ENCODE measurements around the gene ATRN. TPM values are rescaled to one million over a fixed set of nuclear protein-coding genes. Genes with fewer than 3 reads are reported as not detected.
"Not testable (repeated sequence)": the region's sequence is repeated elsewhere in the genome, so short reads cannot be mapped to it uniquely, and the experiment has no call there.

Gene ATRN
- polyA plus RNA-seq, 1 donor from 2014 or later: 27.5 TPM

DNA sequence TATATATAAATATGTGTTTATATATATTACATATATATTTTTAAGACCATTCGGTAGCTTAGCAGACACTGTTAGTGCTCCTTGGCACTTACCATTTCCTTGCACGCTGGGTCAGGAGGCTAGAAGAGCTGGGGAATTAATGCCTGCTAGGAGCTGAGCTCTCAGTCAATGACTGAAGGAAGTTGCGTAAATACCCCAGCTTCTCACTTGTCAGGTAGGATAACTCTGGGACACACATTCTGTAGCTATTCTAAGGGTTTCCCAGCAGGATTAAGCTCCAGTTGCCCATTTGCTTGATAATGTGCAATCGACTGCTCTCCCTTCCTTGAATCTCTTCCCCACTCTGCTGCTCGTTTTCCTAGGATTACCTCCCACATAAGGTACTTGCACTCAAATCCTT lies 47.7 kb upstream of the ATRN start:
- Histone ChIP-seq H3K9ac (ENCODE audit: low read length) (no peak overlapping the region), H4K20me1 (ENCODE audit: insufficient read depth) (no peaks in the 10 kb centered on the region), H2AFZ (ENCODE audit: low read depth, low read length) (no peak overlapping the region), H3K9me3 (ENCODE audit: low read length) (no peaks in the 10 kb centered on the region), H3K36me3 (ENCODE audit: insufficient read depth, low read length) (no peaks in the 10 kb centered on the region), H3K9me2 (ENCODE audit: insufficient read depth, low read length) (no peaks in the 10 kb centered on the region), H3K4me2 (ENCODE audit: low read length) (no peak overlapping the region), H3K27me3 (ENCODE audit: insufficient read depth, low read depth, low read length) (no peaks in the 10 kb centered on the region), H3F3A (ENCODE audit: insufficient read depth, low read length, poor library complexity, severe bottlenecking) (no peaks in the 10 kb centered on the region), H3K4me3 (ENCODE audit: low read length) (no peak overlapping the region), H3K79me2 (replicated peaks; ENCODE audit: insufficient read depth, low read length) (no peaks in the 10 kb centered on the region), H3K27ac (ENCODE audit: low read length) (no peak overlapping the region)
- no peak for TF ChIP-seq MXI1 (conservative IDR thresholded peaks at IDR 0.05; ENCODE audit: poor library complexity, severe bottlenecking)
- no peak for TF ChIP-seq RAD21 (conservative IDR thresholded peaks at IDR 0.05)
- TF ChIP-seq, protein P1, sequence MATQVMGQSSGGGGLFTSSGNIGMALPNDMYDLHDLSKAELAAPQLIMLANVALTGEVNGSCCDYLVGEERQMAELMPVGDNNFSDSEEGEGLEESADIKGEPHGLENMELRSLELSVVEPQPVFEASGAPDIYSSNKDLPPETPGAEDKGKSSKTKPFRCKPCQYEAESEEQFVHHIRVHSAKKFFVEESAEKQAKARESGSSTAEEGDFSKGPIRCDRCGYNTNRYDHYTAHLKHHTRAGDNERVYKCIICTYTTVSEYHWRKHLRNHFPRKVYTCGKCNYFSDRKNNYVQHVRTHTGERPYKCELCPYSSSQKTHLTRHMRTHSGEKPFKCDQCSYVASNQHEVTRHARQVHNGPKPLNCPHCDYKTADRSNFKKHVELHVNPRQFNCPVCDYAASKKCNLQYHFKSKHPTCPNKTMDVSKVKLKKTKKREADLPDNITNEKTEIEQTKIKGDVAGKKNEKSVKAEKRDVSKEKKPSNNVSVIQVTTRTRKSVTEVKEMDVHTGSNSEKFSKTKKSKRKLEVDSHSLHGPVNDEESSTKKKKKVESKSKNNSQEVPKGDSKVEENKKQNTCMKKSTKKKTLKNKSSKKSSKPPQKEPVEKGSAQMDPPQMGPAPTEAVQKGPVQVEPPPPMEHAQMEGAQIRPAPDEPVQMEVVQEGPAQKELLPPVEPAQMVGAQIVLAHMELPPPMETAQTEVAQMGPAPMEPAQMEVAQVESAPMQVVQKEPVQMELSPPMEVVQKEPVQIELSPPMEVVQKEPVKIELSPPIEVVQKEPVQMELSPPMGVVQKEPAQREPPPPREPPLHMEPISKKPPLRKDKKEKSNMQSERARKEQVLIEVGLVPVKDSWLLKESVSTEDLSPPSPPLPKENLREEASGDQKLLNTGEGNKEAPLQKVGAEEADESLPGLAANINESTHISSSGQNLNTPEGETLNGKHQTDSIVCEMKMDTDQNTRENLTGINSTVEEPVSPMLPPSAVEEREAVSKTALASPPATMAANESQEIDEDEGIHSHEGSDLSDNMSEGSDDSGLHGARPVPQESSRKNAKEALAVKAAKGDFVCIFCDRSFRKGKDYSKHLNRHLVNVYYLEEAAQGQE (IDR thresholded peaks at IDR 0.05; ENCODE audit: borderline replicate concordance): no peak
- no peak for TF ChIP-seq SMC3 (conservative IDR thresholded peaks at IDR 0.05; ENCODE audit: poor library complexity)
- TF ChIP-seq, protein P2, sequence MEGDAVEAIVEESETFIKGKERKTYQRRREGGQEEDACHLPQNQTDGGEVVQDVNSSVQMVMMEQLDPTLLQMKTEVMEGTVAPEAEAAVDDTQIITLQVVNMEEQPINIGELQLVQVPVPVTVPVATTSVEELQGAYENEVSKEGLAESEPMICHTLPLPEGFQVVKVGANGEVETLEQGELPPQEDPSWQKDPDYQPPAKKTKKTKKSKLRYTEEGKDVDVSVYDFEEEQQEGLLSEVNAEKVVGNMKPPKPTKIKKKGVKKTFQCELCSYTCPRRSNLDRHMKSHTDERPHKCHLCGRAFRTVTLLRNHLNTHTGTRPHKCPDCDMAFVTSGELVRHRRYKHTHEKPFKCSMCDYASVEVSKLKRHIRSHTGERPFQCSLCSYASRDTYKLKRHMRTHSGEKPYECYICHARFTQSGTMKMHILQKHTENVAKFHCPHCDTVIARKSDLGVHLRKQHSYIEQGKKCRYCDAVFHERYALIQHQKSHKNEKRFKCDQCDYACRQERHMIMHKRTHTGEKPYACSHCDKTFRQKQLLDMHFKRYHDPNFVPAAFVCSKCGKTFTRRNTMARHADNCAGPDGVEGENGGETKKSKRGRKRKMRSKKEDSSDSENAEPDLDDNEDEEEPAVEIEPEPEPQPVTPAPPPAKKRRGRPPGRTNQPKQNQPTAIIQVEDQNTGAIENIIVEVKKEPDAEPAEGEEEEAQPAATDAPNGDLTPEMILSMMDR (IDR thresholded peaks at IDR 0.05; ENCODE audit: poor library complexity, severe bottlenecking): no peak

DNA sequence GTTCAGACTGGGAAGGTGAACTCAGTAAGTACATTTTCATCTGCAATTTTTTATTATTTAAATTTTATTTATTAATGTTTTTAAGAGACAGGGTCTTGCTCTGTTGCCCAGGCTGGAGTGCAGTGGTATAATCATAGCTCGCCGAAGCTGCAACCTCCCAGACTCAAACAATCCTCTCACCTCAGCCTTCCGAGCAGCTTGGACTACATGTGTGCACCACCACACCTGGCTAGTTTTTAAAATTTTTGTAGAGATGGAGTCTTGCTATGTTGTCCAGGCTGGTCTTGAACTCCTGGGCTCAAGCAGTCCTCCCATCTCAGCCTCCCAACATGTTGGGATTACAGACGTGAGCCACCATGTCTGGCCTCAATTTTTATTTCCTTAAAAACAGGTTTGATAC lies 44.1 kb upstream of the ATRN start:
- not testable (repeated sequence) for H3K9me3 ChIP-seq (ENCODE audit: low read length); H3K36me3 ChIP-seq (ENCODE audit: insufficient read depth, low read length); H3F3A ChIP-seq (ENCODE audit: insufficient read depth, low read length, poor library complexity, severe bottlenecking); H4K20me1 ChIP-seq (ENCODE audit: insufficient read depth); H3K4me3 ChIP-seq (ENCODE audit: low read length); H3K9ac ChIP-seq (ENCODE audit: low read length); H2AFZ ChIP-seq (ENCODE audit: low read depth, low read length); H3K27me3 ChIP-seq (ENCODE audit: insufficient read depth, low read depth, low read length); H3K4me2 ChIP-seq (ENCODE audit: low read length); H3K9me2 ChIP-seq (ENCODE audit: insufficient read depth, low read length); H3K27ac ChIP-seq (ENCODE audit: low read length); H3K79me2 ChIP-seq (replicated peaks; ENCODE audit: insufficient read depth, low read length)

DNA sequence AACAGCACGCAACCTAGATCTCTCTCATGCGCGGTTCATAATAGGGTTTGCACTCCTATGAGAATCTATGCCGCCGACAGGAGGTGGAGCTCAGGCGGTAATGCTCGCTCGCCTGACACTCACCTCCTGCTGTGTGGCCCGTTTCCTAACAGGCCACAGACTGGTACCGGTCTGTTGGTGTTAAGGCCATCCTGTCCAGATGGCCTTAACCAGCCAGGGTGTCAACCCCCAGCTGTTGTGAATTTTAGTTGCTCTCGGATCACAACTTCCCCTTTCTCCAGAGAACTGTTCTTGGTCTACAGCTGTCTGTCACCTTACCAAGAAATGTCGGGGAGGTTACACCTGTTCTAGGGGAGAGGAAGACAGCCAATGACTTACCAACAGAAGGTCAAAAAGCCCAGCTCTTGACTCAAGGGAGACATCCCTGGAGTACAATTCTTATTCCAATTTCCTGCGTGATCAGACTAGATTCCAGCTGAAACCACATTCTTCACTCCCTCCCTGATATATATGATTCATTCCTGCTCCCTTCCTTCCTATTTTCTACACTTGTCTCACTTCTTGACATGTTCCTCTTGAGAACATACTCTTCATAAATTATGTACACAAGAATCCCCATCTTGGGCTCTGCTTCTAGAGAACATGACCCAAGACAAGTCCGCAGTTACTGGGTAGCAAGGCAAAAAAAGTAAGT lies 40.3 kb upstream of the ATRN start:
- Histone ChIP-seq H3K27me3 (ENCODE audit: insufficient read depth, low read depth, low read length) (no peaks in the 10 kb centered on the region), H3F3A (ENCODE audit: insufficient read depth, low read length, poor library complexity, severe bottlenecking) (no peaks in the 10 kb centered on the region), H3K9ac (ENCODE audit: low read length) (no peak overlapping the region), H3K9me3 (ENCODE audit: low read length) (no peaks in the 10 kb centered on the region), H2AFZ (ENCODE audit: low read depth, low read length) (no peak overlapping the region), H3K79me2 (replicated peaks; ENCODE audit: insufficient read depth, low read length) (no peaks in the 10 kb centered on the region), H3K4me3 (ENCODE audit: low read length) (no peak overlapping the region), H3K4me2 (ENCODE audit: low read length) (no peak overlapping the region), H3K27ac (ENCODE audit: low read length) (no peak overlapping the region), H4K20me1 (ENCODE audit: insufficient read depth) (no peaks in the 10 kb centered on the region), H3K36me3 (ENCODE audit: insufficient read depth, low read length) (no peaks in the 10 kb centered on the region), H3K9me2 (ENCODE audit: insufficient read depth, low read length) (no peaks in the 10 kb centered on the region)
- no peak for TF ChIP-seq TAF1 (IDR thresholded peaks at IDR 0.05; ENCODE audit: low read depth)
- no peak for TF ChIP-seq EZH2 (IDR thresholded peaks at IDR 0.05; ENCODE audit: borderline replicate concordance, insufficient read depth, low read length, poor library complexity, severe bottlenecking)
- TF ChIP-seq SMC3 (conservative IDR thresholded peaks at IDR 0.05; ENCODE audit: poor library complexity): no peak
- TF ChIP-seq, protein P1 (IDR thresholded peaks at IDR 0.05; ENCODE audit: borderline replicate concordance): no peak
- TF ChIP-seq RAD21 (conservative IDR thresholded peaks at IDR 0.05): no peak
- no peak for TF ChIP-seq POLR2AphosphoS5 (IDR thresholded peaks at IDR 0.05)
- TF ChIP-seq EP300 (conservative IDR thresholded peaks at IDR 0.05; ENCODE audit: poor library complexity, severe bottlenecking): no peak
- no peak for TF ChIP-seq MXI1 (conservative IDR thresholded peaks at IDR 0.05; ENCODE audit: poor library complexity, severe bottlenecking)
- TF ChIP-seq, protein P2 (IDR thresholded peaks at IDR 0.05; ENCODE audit: poor library complexity, severe bottlenecking): no peak
